ENCODE results near the gene PUSL1. TPM values are rescaled to one million over a fixed set of nuclear protein-coding genes. Genes with fewer than 3 reads are reported as not detected.

The PUSL1 gene
- total RNA-seq, 1 experiment from 2014 or later = 132 TPM

DNA sequence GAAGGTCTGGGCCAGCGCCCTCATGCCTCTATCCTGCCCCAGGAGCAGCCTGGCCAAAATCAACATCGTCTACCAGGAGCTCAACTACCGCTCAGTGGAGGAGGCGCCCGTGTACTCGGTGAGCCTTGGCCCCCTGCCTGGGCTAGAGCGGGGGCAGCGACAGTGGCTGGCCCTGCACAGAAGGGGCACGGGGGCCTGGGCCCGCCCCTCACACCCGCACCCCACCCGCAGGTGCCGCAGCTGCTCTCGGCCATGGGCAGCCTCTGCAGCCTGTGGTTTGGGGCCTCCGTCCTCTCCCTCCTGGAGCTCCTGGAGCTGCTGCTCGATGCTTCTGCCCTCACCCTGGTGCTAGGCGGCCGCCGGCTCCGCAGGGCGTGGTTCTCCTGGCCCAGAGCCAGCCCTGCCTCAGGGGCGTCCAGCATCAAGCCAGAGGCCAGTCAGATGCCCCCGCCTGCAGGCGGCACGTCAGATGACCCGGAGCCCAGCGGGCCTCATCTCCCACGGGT, 17.3 kb upstream of the PUSL1 start:
- no peak overlapping the region; the same call in 1 of the 2 replicates for H3K27ac ChIP-seq (ENCODE audit: low read length)
- no peaks in the 10 kb centered on the region for H4K20me1 ChIP-seq (ENCODE audit: low read length)
- H3K9me2 ChIP-seq (replicated peaks; ENCODE audit: low read length) = no peaks in the 10 kb centered on the region
- CTCF ChIA-PET = interaction anchor here (0.6 to 2.0 kb wide), 12 partner anchors 9 to 308 kb away, joined by 3 to 26 read pairs (median 4); no protein-coding TSS in a partner anchor
- no peaks in the 10 kb centered on the region for H3K79me2 ChIP-seq (ENCODE audit: low read length)
- POLR2A ChIA-PET (ENCODE audit: unreplicated experiment) = no interaction called here
- intact Hi-C loops (cut with micrococcal nuclease) = loop anchor here (2.0 to 5.0 kb wide), 2 partner anchors 26 to 54 kb away; no protein-coding TSS in a partner anchor
- H3K4me2 ChIP-seq (ENCODE audit: low read length) = peak overlapping the region; percentile 45
- no peaks in the 10 kb centered on the region for H3K27me3 ChIP-seq (ENCODE audit: low read length)
- no peak overlapping the region for H3K9ac ChIP-seq (ENCODE audit: low read length)
- peaks cover 12% of the 10 kb centered on the region for H3K4me1 ChIP-seq (ENCODE audit: insufficient read depth, low read length)
- no peaks in the 10 kb centered on the region for H3F3A ChIP-seq (ENCODE audit: low read length, unreplicated experiment)
- TF ChIP-seq EZH2 (IDR thresholded peaks at IDR 0.05; ENCODE audit: low read length, unreplicated experiment) (no peak), EZH2phosphoT487 (IDR thresholded peaks at IDR 0.05; ENCODE audit: borderline replicate concordance, low read length) (no peak), CTCF (conservative IDR thresholded peaks at IDR 0.05; ENCODE audit: low read depth, low read length) (no peak)
- peak; percentile 52 for ATAC-seq
- BruUV-seq (replicated peaks) = no TSS peak
- no peak overlapping the region for H2AFZ ChIP-seq (ENCODE audit: low read length)
- H3K9me3 ChIP-seq (ENCODE audit: low read length) = no peaks in the 10 kb centered on the region
- DNase-seq = peak; percentile 55
- no peaks in the 10 kb centered on the region for H3K36me3 ChIP-seq (ENCODE audit: low read depth, low read length)
- H3K4me3 ChIP-seq (ENCODE audit: low read length) = no peak overlapping the region

DNA sequence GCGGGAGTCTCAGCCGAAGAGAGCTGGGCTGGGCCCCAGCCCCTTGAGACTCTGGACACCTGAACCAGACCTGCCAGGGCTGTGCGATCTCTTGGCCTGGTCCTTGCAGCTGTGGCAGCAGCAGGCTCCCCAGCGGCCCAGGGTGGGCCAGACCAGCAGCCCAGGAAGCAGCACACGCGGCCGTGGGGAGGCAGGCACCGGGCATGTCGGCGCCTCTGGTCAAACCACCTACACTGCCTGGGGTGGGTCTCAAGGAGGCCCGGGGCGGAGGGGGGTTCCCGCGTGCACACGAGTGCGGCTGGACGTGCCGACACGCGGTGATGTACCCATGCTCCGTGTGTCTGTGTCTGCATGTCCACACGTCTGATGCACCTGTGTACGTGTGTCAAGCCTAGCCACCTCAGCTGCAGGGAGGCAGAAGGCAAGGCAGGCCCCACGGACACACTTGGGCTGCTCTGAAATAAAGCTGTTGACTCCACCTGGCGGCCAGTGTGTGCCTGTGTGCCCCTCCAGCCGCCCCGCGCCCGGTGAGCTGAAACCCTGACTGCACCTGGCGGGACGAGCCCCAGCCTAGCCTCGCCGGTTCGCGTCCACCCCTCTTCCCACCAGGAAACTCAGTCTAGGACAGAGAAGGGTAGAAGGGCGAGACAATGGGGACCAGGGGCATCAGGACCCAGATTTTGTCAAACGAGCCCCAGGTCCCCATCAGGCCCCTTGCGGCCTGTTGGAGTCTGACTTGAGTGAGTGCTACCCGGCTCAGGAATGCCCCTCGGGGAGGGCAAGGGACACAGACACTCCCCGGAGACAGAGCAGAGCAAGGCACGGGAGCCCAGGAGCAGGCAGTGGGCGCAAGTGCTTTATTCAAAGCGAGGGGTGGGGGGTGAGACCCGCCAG, 16.6 kb upstream of the PUSL1 start:
- H4K20me1 ChIP-seq (ENCODE audit: low read length) = no peaks in the 10 kb centered on the region
- H3K9me2 ChIP-seq (replicated peaks; ENCODE audit: low read length) = no peaks in the 10 kb centered on the region
- intact Hi-C loops (cut with micrococcal nuclease) = loop anchor here (2.0 to 5.0 kb wide), 3 partner anchors 27 to 169 kb away; no protein-coding TSS in a partner anchor
- H2AFZ ChIP-seq (ENCODE audit: low read length) = no peak overlapping the region
- BruUV-seq (replicated peaks) = TSS peak; percentile 18
- peak overlapping the region; percentile 45 for H3K4me2 ChIP-seq (ENCODE audit: low read length)
- POLR2A ChIA-PET (ENCODE audit: unreplicated experiment) = no interaction called here
- H3K36me3 ChIP-seq (ENCODE audit: low read depth, low read length) = no peaks in the 10 kb centered on the region
- no peaks in the 10 kb centered on the region for H3K27me3 ChIP-seq (ENCODE audit: low read length)
- TF ChIP-seq EZH2phosphoT487 (IDR thresholded peaks at IDR 0.05; ENCODE audit: borderline replicate concordance, low read length) = no peak
- no peak for TF ChIP-seq EZH2 (IDR thresholded peaks at IDR 0.05; ENCODE audit: low read length, unreplicated experiment)
- TF ChIP-seq CTCF (conservative IDR thresholded peaks at IDR 0.05; ENCODE audit: low read depth, low read length) = peak; percentile 95
- ATAC-seq (peak; percentile 85), DNase-seq (peak; percentile 89)
- H3K9ac ChIP-seq (ENCODE audit: low read length) = no peak overlapping the region
- CTCF ChIA-PET = interaction anchor here (0.6 to 2.0 kb wide), 16 partner anchors 9 to 309 kb away, joined by 3 to 26 read pairs (median 4); partner anchors contain the start of gene RNF223
- H3K4me3 ChIP-seq (ENCODE audit: low read length) = no peak overlapping the region
- peaks cover 12% of the 10 kb centered on the region for H3K4me1 ChIP-seq (ENCODE audit: insufficient read depth, low read length)
- no peaks in the 10 kb centered on the region for H3F3A ChIP-seq (ENCODE audit: low read length, unreplicated experiment)
- no peak overlapping the region; the same call in 1 of the 2 replicates for H3K27ac ChIP-seq (ENCODE audit: low read length)
- no peaks in the 10 kb centered on the region for H3K79me2 ChIP-seq (ENCODE audit: low read length)
- no peaks in the 10 kb centered on the region for H3K9me3 ChIP-seq (ENCODE audit: low read length)

Data from PC-3 (cell line).